PC-9 (cell line): ENCODE data around the gene MEF2C. TPM values are rescaled to one million over a fixed set of nuclear protein-coding genes. Genes with fewer than 3 reads are reported as not detected.

ENCODE experiments used
- BruUV-seq: library from RNA; stranded (reverse); fragments of 400-500 nt; replicated peaks from 2 replicates; lab custom pipeline; 2021; lab: Mats Ljungman, UMichigan
- CTCF ChIA-PET: fragments of 300-600 bp; sonication (Branson Sonifier 250); formaldehyde crosslinking; loops from one replicate; lab custom pipeline; 2022; ENCODE audit warnings: antibody characterized with exemption; lab: Charles Lee
- POLR2A ChIA-PET: fragments of 300-600 bp; sonication (Branson Sonifier 250); formaldehyde crosslinking; loops from one replicate; lab custom pipeline; 2022; ENCODE audit warnings: antibody characterized with exemption; ENCODE audit not compliant: unreplicated experiment; lab: Charles Lee
- DNase-seq, 2 experiments: peaks; one replicate each; pipeline versions ENCODE4 v3.0.0 to v3.0.0-alpha.2; 2015 to 2022; ENCODE audit warnings: mixed read lengths in 1 of 2
- H2AFZ ChIP-seq: fragments of 200-600 bp; sonication (generic); 2 replicates; pipeline ENCODE4 v1.8.1; 2017; ENCODE audit warnings: antibody characterized with exemption
- H3F3A ChIP-seq: fragments of 200-600 bp; sonication (generic); 2 replicates; pipeline ENCODE4 v1.8.1; 2017; ENCODE audit warnings: antibody characterized with exemption, mild to moderate bottlenecking, low read depth; ENCODE audit not compliant: insufficient read depth
- H3K27ac ChIP-seq: fragments of 200-600 bp; sonication (generic); 2 replicates; pipeline ENCODE4 v1.6.1; 2016; ENCODE audit warnings: mixed run types
- H3K27me3 ChIP-seq: fragments of 200-600 bp; sonication (generic); 2 replicates; pipeline ENCODE4 v1.6.1; 2016; ENCODE audit warnings: low read depth, mixed run types; ENCODE audit not compliant: insufficient read depth
- H3K36me3 ChIP-seq: fragments of 200-600 bp; sonication (generic); 2 replicates; pipeline ENCODE4 v1.6.1; 2016; ENCODE audit warnings: low read depth, mixed run types
- H3K4me1 ChIP-seq: fragments of 200-600 bp; sonication (generic); replicated peaks from 2 replicates; pipeline ENCODE4 v1.6.1; 2016; ENCODE audit warnings: mixed run types; ENCODE audit not compliant: insufficient read depth
- H3K4me2 ChIP-seq: fragments of 200-600 bp; sonication (generic); 2 replicates; pipeline ENCODE4 v1.6.1; 2017; ENCODE audit warnings: mixed run types
- H3K4me3 ChIP-seq: fragments of 200-600 bp; sonication (generic); 2 replicates; pipeline ENCODE4 v1.6.1; 2016; ENCODE audit warnings: mixed run types
- H3K79me2 ChIP-seq: fragments of 200-600 bp; sonication (generic); 2 replicates; pipeline ENCODE4 v1.6.1; 2017; ENCODE audit warnings: low read depth, mixed run types
- H3K9me2 ChIP-seq: fragments of 200-600 bp; sonication (generic); 2 replicates; pipeline ENCODE4 v1.8.1; 2017; ENCODE audit warnings: mild to moderate bottlenecking; ENCODE audit not compliant: insufficient read depth
- H3K9me3 ChIP-seq: fragments of 200-600 bp; sonication (generic); 2 replicates; pipeline ENCODE4 v1.8.1; 2016; ENCODE audit warnings: low read depth; ENCODE audit not compliant: insufficient read depth
- H4K20me1 ChIP-seq: fragments of 200-600 bp; sonication (generic); 2 replicates; pipeline ENCODE4 v1.8.1; 2017; ENCODE audit not compliant: insufficient read depth
- CTCF ChIP-seq: fragments of 200-600 bp; sonication (generic); conservative IDR thresholded peaks from 2 replicates; pipeline ENCODE4 v1.6.1; 2017; ENCODE audit warnings: mixed run types, antibody characterized with exemption, mild to moderate bottlenecking, moderate library complexity
- EZH2 ChIP-seq: fragments of 200-600 bp; sonication (generic); IDR thresholded peaks from 2 replicates; pipeline ENCODE4 v1.8.0; 2017; ENCODE audit warnings: antibody characterized with exemption, low read depth
- intact Hi-C: fragments of 100-400 bp; cut with micrococcal nuclease; formaldehyde crosslinking; loops from one replicate; pipeline ENCODE4 v1.10.0; 2022; ENCODE audit not compliant: unreplicated experiment
- total RNA-seq: library from RNA; stranded (reverse); gene quantifications from 2 replicates; pipeline ENCODE4 v1.2.3, GENCODE V29; 2021

The MEF2C gene
- total RNA-seq, 1 experiment from 2014 or later: 2.5 TPM

GRCh38 chr5:88724201-88724600 lies 158.8 kb downstream of the MEF2C start:
- Histone ChIP-seq H3K4me3 (no peak overlapping the region), H3K9me3 (no peaks in the 10 kb centered on the region), H3K36me3 (no peaks in the 10 kb centered on the region), H3K4me1 (no peaks in the 10 kb centered on the region), H3K79me2 (no peaks in the 10 kb centered on the region), H4K20me1 (no peaks in the 10 kb centered on the region), H3K27ac (no peak overlapping the region), H2AFZ (no peak overlapping the region), H3K4me2 (no peak overlapping the region), H3K27me3 (no peaks in the 10 kb centered on the region), H3K9me2 (no peaks in the 10 kb centered on the region), H3F3A (no peaks in the 10 kb centered on the region)
- ChIA-PET POLR2A (interaction anchor here (0.6 to 0.7 kb wide), 2 partner anchors 22 to 1307 kb away, joined by 7 to 12 read pairs; no protein-coding TSS in a partner anchor), CTCF (interaction anchor here (0.6 to 1.4 kb wide), 8 partner anchors 26 to 1812 kb away, joined by 3 to 26 read pairs (median 8); no protein-coding TSS in a partner anchor)
- DNase-seq: peak in 1 of 2 experiments; percentile 35
- intact Hi-C loops: loop anchor here (5.0 kb wide), 1 partner anchor 1297 kb away; no protein-coding TSS in a partner anchor
- no peak for TF ChIP-seq EZH2
- TF ChIP-seq CTCF: peak; percentile 71
- BruUV-seq: no TSS peak

GRCh38 chr5:88722546-88723073 lies 160.4 kb downstream of the MEF2C start:
- intact Hi-C loops: loop anchor here (5.0 kb wide), 1 partner anchor 1295 kb away; no protein-coding TSS in a partner anchor
- CTCF ChIA-PET: interaction anchor here (0.6 to 0.9 kb wide), 3 partner anchors 49 to 941 kb away, joined by 3 to 12 read pairs (median 4); no protein-coding TSS in a partner anchor
- no peak overlapping the region for H3K4me3 ChIP-seq

GRCh38 chr5:88719434-88719833 lies 163.6 kb downstream of the MEF2C start:
- no TSS peak for BruUV-seq

More at GRCh38 chr5:88722546-88723073, 160.4 kb downstream of the MEF2C start:
- Histone ChIP-seq H3K9me2 (no peaks in the 10 kb centered on the region), H3K79me2 (no peaks in the 10 kb centered on the region), H3K27ac (no peak overlapping the region), H3F3A (no peaks in the 10 kb centered on the region), H2AFZ (no peak overlapping the region), H3K9me3 (no peaks in the 10 kb centered on the region), H3K27me3 (no peaks in the 10 kb centered on the region), H3K4me1 (no peaks in the 10 kb centered on the region), H3K4me2 (no peak overlapping the region), H3K36me3 (no peaks in the 10 kb centered on the region), H4K20me1 (no peaks in the 10 kb centered on the region)
- POLR2A ChIA-PET: no interaction called here
- DNase-seq: no peak
- no TSS peak for BruUV-seq
- no peak for TF ChIP-seq EZH2
- TF ChIP-seq CTCF: no peak

More at GRCh38 chr5:88719434-88719833, 163.6 kb downstream of the MEF2C start:
- H3K9me2 ChIP-seq: no peaks in the 10 kb centered on the region
- POLR2A ChIA-PET: no interaction called here
- intact Hi-C loops: no loop called here
- no peaks in the 10 kb centered on the region for H3K36me3 ChIP-seq
- H3K9me3 ChIP-seq: no peaks in the 10 kb centered on the region
- TF ChIP-seq EZH2 (no peak), CTCF (no peak)
- H3K4me3 ChIP-seq: no peak overlapping the region
- CTCF ChIA-PET: no interaction called here
- H3F3A ChIP-seq: no peaks in the 10 kb centered on the region
- H3K4me2 ChIP-seq: no peak overlapping the region
- DNase-seq: no peak
- H4K20me1 ChIP-seq: no peaks in the 10 kb centered on the region
- no peaks in the 10 kb centered on the region for H3K27me3 ChIP-seq
- H2AFZ ChIP-seq: no peak overlapping the region
- H3K27ac ChIP-seq: no peak overlapping the region
- no peaks in the 10 kb centered on the region for H3K4me1 ChIP-seq
- no peaks in the 10 kb centered on the region for H3K79me2 ChIP-seq
